ENCODE results near the gene NLE1.
"Not testable (repeated sequence)": the region's sequence is repeated elsewhere in the genome, so short reads cannot be mapped to it uniquely, and the experiment has no call there.

NLE1 gene

GRCh38 chr17:35154196-35155165, 12.4 kb upstream of the NLE1 start:
- no peak for DNase-seq (ENCODE audit: low read depth in 2 of 2)
- no peak for TF ChIP-seq CTCF (IDR thresholded peaks at IDR 0.05; ENCODE audit: low read depth, low read length)
- no peak overlapping the region for H3K4me3 ChIP-seq (replicated peaks in 1 of 2; ENCODE audit: low read depth in 2 of 2, low read length in 2 of 2)

- H3K4me3 ChIP-seq (replicated peaks in 1 of 2; ENCODE audit: low read depth in 2 of 2, low read length in 2 of 2) = no peak overlapping the region
- DNase-seq (ENCODE audit: low read depth in 2 of 2) = no peak
- TF ChIP-seq CTCF (IDR thresholded peaks at IDR 0.05; ENCODE audit: low read depth, low read length) = no peak
Observed at GRCh38 chr17:35152421-35153140, 10.5 kb upstream of the NLE1 start.

- not testable (repeated sequence) for DNase-seq (ENCODE audit: low read depth in 2 of 2); H3K4me3 ChIP-seq (replicated peaks in 1 of 2; ENCODE audit: low read depth in 2 of 2, low read length in 2 of 2)
Observed at GRCh38 chr17:35151080-35151479, 9.0 kb upstream of the NLE1 start.

GRCh38 chr17:35149941-35150340, 7.8 kb upstream of the NLE1 start:
- no peak overlapping the region for H3K4me3 ChIP-seq (replicated peaks in 1 of 2; ENCODE audit: low read depth in 2 of 2, low read length in 2 of 2)
- no peak for DNase-seq (ENCODE audit: low read depth in 2 of 2)
- TF ChIP-seq CTCF (IDR thresholded peaks at IDR 0.05; ENCODE audit: low read depth, low read length) = no peak

GRCh38 chr17:35148144-35148543, 6.0 kb upstream of the NLE1 start:
- DNase-seq (ENCODE audit: low read depth in 2 of 2) = no peak
- no peak overlapping the region for H3K4me3 ChIP-seq (replicated peaks in 1 of 2; ENCODE audit: low read depth in 2 of 2, low read length in 2 of 2)
- TF ChIP-seq CTCF (IDR thresholded peaks at IDR 0.05; ENCODE audit: low read depth, low read length) = no peak

GRCh38 chr17:35147375-35147905, 5.3 kb upstream of the NLE1 start, which contains the start of gene UNC45B:
UNC45B (plus strand) TSS chr17:35147817; CDS start chr17:35148264, 447 bp downstream.
- DNase-seq (ENCODE audit: low read depth in 2 of 2) = no peak
- no peak within 1 kb of the TSS for H3K4me3 ChIP-seq (replicated peaks in 1 of 2; ENCODE audit: low read depth in 2 of 2, low read length in 2 of 2)
- TF ChIP-seq CTCF (IDR thresholded peaks at IDR 0.05; ENCODE audit: low read depth, low read length) = no peak
